ACC112 (cell line): ENCODE measurements around the gene SUCLG2.
"Not testable (repeated sequence)": the region's sequence is repeated elsewhere in the genome, so short reads cannot be mapped to it uniquely, and the experiment has no call there.

ENCODE experiments used
- H2AFZ ChIP-seq: fragments of 200-600 bp; sonication (generic); one replicate; pipeline ENCODE4 v1.6.0; 2017; ENCODE audit warnings: antibody characterized with exemption, low read length; ENCODE audit not compliant: unreplicated experiment
- H3K27ac ChIP-seq: fragments of 200-600 bp; sonication (generic); 2 replicates; pipeline ENCODE4 v1.5.1; 2014; ENCODE audit warnings: low read depth, mild to moderate bottlenecking, antibody characterized with exemption, low read length, moderate library complexity
- H3K27me3 ChIP-seq: fragments of 200-600 bp; sonication (generic); 2 replicates; pipeline ENCODE4 v1.6.1; 2014; ENCODE audit warnings: mild to moderate bottlenecking, antibody characterized with exemption, low read length, moderate library complexity, mixed read lengths; ENCODE audit not compliant: insufficient read depth
- H3K36me3 ChIP-seq: fragments of 200-600 bp; sonication (generic); 2 replicates; pipeline ENCODE4 v1.6.1; 2016; ENCODE audit warnings: mild to moderate bottlenecking, antibody characterized with exemption, low read length, moderate library complexity, mixed read lengths; ENCODE audit not compliant: insufficient read depth
- H3K4me1 ChIP-seq: fragments of 200-600 bp; sonication (generic); one replicate; pipeline ENCODE4 v1.6.1; 2016; ENCODE audit warnings: low read length, mixed read lengths; ENCODE audit not compliant: insufficient read depth, unreplicated experiment, control insufficient read depth
- H3K4me3 ChIP-seq: fragments of 200-600 bp; sonication (generic); 2 replicates; pipeline ENCODE4 v1.5.1; 2014; ENCODE audit warnings: mild to moderate bottlenecking, low read depth, low read length
- H3K79me2 ChIP-seq: fragments of 200-600 bp; sonication (generic); one replicate; pipeline ENCODE4 v1.6.0; 2016; ENCODE audit warnings: low read length; ENCODE audit not compliant: control insufficient read depth, unreplicated experiment, insufficient read depth

The SUCLG2 gene

DNA sequence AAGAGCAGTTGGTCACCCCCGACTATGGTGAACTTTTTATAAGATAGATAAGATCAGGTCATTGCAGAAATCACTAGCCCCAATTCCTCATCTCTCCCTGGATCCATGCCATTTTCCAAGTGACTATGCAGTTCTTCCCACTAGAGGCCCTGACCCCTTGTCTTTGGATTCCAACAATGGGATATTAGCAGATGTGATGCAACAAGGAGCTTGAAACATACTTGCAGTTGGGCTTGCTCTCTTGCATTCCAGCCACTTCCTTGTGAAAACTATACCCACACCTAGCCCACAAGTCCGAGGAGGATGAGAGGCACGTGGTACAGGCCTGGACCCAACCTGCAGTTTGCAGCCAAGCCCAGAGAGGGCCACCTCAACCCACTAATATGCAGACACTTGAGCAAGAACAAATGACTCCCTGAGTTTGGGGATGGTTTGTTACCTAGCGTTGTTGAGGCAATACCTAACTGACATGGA is 60.6 kb downstream of the SUCLG2 start:
- Histone ChIP-seq H3K4me3 (no peak overlapping the region), H3K36me3 (0 out of 2 replicates have a peak, but pooled peaks cover 3% of the 10 kb centered on the region), H2AFZ (no peak overlapping the region), H3K27me3 (no peaks in the 10 kb centered on the region), H3K27ac (no peak overlapping the region), H3K4me1 (peaks cover 4% of the 10 kb centered on the region), H3K79me2 (peaks cover 4% of the 10 kb centered on the region)

DNA sequence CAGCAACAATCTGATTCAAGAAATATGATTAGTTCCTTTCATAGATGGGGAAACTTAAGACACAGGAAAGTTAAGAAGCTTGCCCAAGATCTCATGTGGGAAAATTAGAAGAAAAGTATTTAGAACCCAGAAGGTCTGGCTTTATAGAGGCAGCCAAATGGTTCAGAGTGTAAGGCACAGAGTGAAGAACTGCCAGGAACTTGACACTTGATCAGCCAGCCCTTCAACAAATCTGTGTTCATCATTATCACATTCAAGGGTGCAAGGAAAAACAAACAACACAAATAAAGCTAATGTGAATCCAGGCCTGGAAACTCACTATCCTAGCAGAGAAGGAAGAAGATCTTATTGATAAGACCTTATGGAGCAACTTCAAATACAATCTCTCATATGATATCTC is 62.4 kb downstream of the SUCLG2 start:
- H2AFZ ChIP-seq, result no peak overlapping the region
- H3K27me3 ChIP-seq, result no peaks in the 10 kb centered on the region
- no peak overlapping the region for H3K4me3 ChIP-seq
- no peak overlapping the region for H3K27ac ChIP-seq
- H3K79me2 ChIP-seq, result peaks cover 4% of the 10 kb centered on the region
- no peaks in the 10 kb centered on the region for H3K36me3 ChIP-seq
- peaks cover 4% of the 10 kb centered on the region for H3K4me1 ChIP-seq

DNA sequence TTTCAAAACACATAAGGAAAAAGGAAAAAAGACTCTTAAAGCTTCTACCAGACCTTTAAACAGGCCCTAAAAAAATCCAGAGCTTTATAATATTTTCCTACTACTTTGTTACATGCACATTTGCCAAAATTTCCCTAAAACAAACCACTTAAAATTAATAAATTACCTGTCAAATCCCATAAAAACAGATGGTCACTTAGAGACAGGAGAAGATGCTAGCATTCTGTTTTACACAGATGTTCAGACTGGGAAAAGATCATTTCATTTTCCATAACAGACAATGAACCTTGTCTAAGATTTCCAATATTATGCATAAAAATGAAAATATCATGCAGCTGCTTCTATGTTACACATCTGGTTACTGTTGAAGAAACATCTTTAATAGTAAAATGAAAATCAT is 66.6 kb downstream of the SUCLG2 start:
- Histone ChIP-seq H3K79me2 (peaks cover 9% of the 10 kb centered on the region), H3K4me1 (no peaks in the 10 kb centered on the region), H3K27ac (no peak overlapping the region), H3K27me3 (no peaks in the 10 kb centered on the region), H2AFZ (no peak overlapping the region), H3K4me3 (no peak overlapping the region), H3K36me3 (no peaks in the 10 kb centered on the region; the same call in 1 of the 2 replicates)

DNA sequence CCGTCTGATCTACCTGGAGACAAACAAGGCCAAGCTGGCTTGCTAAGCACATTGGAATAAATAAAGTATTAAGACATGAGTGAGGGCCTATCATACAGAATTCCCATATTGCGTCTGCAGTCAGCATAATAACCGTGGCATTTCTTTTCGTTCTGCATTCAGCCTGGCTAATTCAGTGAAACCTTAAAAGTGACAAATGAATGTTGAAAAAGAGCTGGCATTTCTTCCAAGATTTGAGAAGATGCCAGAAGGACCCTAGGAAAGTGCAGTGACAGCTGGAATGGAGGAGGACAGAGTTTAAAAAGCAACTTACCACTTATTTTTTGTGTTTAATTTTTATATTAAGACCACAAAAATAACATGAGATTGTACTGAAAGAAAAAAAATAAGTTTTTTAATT is 67.1 kb downstream of the SUCLG2 start:
- Histone ChIP-seq H3K27me3 (no peaks in the 10 kb centered on the region), H3K4me3 (no peak overlapping the region), H3K36me3 (no peaks in the 10 kb centered on the region; the same call in 1 of the 2 replicates), H3K4me1 (no peaks in the 10 kb centered on the region), H3K27ac (no peak overlapping the region), H2AFZ (no peak overlapping the region), H3K79me2 (peaks cover 9% of the 10 kb centered on the region)

DNA sequence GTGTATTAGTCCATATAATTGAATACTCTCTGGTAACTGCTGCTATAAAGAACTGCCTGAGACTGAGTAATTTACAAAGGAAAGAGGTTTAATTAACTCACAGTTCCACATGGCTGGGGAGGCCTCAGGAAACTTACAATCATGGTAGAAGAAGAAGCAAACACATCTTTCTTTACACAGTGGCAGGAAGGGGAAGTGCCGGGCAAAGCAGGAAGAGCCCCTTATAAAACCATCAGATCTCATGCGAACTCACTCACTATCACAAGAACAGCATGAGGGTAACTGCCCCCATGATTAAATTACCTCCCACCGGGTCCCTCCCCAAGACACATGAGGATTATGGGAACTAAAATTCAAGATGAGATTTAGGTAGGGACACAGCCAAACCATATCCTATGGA is 69.8 kb downstream of the SUCLG2 start:
- not testable (repeated sequence) for H3K4me3 ChIP-seq, H2AFZ ChIP-seq, H3K79me2 ChIP-seq, H3K4me1 ChIP-seq, H3K27ac ChIP-seq, H3K27me3 ChIP-seq, H3K36me3 ChIP-seq

DNA sequence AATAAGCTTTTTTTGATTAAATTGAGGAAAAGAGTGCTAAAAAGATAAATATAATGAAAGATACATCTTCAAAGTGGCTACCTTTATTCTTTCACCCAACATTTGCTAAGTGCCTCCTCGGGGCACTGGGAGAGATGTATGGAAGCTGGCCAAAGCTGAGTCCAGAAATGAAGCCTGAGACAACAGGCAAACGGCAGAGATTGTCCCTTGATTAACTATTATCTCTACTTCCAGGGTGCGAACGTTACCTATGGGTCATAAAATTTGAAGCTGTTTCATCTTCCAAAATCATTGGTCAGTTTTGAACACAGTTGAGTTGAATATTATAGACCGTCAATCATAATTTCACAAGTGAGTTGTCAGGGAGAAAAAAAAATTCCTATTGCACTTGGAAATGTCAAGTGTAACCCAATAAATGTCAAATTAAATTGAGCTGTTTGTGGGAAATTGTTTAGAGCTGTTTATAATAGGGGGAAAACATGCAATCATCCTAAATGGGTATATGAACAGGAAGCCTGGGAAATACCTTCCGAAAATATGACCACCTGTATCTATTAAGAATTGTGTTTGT is 73.9 kb downstream of the SUCLG2 start:
- H3K36me3 ChIP-seq, result no peaks in the 10 kb centered on the region; the same call in 1 of the 2 replicates
- peaks cover 5% of the 10 kb centered on the region for H3K79me2 ChIP-seq
- H3K4me3 ChIP-seq, result no peak overlapping the region
- no peaks in the 10 kb centered on the region for H3K27me3 ChIP-seq
- no peak overlapping the region for H3K27ac ChIP-seq
- H3K4me1 ChIP-seq, result no peaks in the 10 kb centered on the region
- no peak overlapping the region for H2AFZ ChIP-seq

DNA sequence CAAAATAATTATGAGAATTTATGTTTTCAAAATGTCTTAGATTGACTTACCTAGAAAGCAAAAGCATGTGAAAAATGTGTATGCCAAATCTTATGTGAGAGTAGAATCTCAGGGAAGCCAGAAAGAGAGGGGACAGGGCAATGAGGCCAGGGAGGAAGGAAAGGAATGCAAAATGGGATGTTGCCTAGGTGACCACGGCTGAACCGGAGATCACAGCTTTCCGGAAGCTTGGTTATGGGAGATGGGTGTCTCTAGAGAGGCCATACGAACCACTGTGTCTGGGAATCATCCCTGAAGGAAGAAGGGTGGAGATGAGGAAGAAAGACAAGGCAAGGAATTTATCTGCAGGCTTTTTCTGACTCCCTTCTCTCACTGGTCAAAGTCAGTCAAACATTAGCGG is 76.0 kb downstream of the SUCLG2 start:
- Histone ChIP-seq H3K4me1 (no peaks in the 10 kb centered on the region), H3K4me3 (no peak overlapping the region), H3K27ac (no peak overlapping the region), H3K27me3 (no peaks in the 10 kb centered on the region), H3K36me3 (peaks cover 13% of the 10 kb centered on the region), H2AFZ (no peak overlapping the region), H3K79me2 (peaks cover 4% of the 10 kb centered on the region)

DNA sequence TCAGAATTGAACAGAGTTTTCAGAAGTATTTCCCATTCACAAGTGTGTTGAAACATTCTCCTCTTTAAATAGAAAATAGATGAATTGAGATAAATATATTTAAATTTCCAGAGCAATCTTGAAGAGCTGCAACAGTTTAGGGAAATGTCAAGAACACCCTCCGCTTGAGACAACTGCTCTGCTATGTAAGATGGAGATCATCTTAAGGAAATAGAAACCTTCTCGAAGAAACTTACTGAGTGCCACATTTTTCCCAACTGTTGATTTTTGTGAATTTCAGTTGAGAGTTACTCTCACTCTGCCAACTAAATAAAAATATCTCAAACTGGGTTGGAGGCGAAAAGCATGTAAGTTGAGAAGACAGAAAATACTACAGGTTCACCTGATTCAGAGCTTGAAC is 78.0 kb downstream of the SUCLG2 start:
- H3K27ac ChIP-seq, result no peak overlapping the region
- H3K4me1 ChIP-seq, result no peaks in the 10 kb centered on the region
- peaks cover 4% of the 10 kb centered on the region for H3K79me2 ChIP-seq
- no peak overlapping the region for H2AFZ ChIP-seq
- H3K36me3 ChIP-seq, result peaks cover 22% of the 10 kb centered on the region
- H3K4me3 ChIP-seq, result no peak overlapping the region
- no peaks in the 10 kb centered on the region for H3K27me3 ChIP-seq

DNA sequence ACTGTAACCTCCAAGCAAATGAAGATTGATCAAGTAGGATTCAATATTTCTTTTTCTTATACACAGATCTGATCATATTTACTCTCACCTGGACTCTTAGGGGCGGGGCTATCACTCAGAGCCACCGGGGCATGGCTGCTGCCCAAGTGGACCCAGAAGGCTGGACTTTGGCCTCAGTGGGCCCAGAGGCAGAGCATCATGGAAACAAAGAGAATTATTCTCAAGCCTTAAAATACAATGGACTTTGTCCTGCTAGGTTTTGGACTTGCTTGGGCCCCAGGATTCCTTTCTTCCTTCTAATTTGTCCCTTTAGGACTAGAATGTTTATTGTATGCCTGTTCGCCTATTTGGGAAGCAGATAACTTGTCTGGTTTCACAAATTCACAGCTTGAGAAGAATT is 85.1 kb downstream of the SUCLG2 start:
- Histone ChIP-seq H3K79me2 (peaks cover 4% of the 10 kb centered on the region), H3K27me3 (no peaks in the 10 kb centered on the region), H3K27ac (no peak overlapping the region), H2AFZ (no peak overlapping the region), H3K36me3 (peaks cover 29% of the 10 kb centered on the region), H3K4me1 (peaks cover under 1% of the 10 kb centered on the region), H3K4me3 (no peak overlapping the region)

DNA sequence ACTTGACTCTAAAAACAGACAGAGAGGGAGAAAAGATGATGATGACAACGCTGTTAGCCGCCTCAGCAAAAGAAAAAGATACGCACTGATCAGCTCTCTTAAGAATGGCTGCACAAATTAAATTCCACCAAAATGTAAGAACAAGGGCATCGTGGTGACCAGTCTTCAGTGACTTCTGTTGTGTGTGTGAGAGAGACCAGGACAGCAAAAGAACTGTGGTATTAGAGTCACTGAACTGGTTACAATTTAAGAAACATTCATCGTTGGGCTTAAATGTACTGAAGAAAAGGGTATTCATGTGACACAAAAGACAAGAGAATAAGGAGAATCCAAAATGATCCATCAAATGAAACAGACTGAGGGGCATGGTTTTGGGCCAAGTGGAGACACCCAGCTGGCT is 86.5 kb downstream of the SUCLG2 start:
- Histone ChIP-seq H2AFZ (no peak overlapping the region), H3K4me1 (peaks cover 4% of the 10 kb centered on the region), H3K79me2 (no peaks in the 10 kb centered on the region), H3K36me3 (peaks cover 19% of the 10 kb centered on the region), H3K27ac (no peak overlapping the region), H3K4me3 (no peak overlapping the region), H3K27me3 (no peaks in the 10 kb centered on the region)

DNA sequence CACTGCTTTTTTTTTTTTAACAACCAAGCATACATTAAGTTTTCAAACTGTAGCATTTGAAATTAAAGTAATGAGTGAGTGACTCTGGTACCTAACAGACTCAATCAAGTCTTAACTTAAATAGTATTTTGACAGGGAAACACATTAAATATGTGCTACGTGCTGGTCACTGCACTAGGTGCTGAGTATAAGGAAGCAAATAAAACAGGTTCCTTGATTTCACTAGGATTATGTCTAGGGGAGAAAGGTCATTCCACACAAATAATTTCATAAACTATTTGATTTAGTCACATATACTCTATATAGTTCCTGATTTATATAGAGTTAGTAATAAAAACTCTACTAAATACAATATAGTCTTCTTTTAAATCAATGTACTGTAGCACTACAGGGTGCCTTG is 89.4 kb downstream of the SUCLG2 start:
- Histone ChIP-seq H3K79me2 (no peaks in the 10 kb centered on the region), H2AFZ (no peak overlapping the region), H3K27ac (no peak overlapping the region), H3K4me1 (peaks cover 4% of the 10 kb centered on the region), H3K36me3 (0 out of 2 replicates have a peak, but pooled peaks cover 4% of the 10 kb centered on the region), H3K27me3 (no peaks in the 10 kb centered on the region), H3K4me3 (no peak overlapping the region)
